Upper lobe of left lung (tissue), 6 donors: ENCODE results near the gene CR1. TPM values are rescaled to one million over a fixed set of nuclear protein-coding genes. Genes with fewer than 3 reads are reported as not detected.
"Not testable (repeated sequence)": the region's sequence is repeated elsewhere in the genome, so short reads cannot be mapped to it uniquely, and the experiment has no call there.

ENCODE experiments used
- ATAC-seq, 2 donors: fragments of 200-7000 bp; cut with Tn5 transposase; one replicate each; pipeline ENCODE4 v1.9.1; 2022; ENCODE audit warnings: mild to moderate bottlenecking in 2 of 2, moderate library complexity in 2 of 2; ENCODE audit not compliant: low FRiP score in 2 of 2
- DNase-seq, 2 donors: peaks; one replicate each; pipeline ENCODE4 v3.0.0-alpha.2; 2019 to 2020
- H3K27ac ChIP-seq, 4 donors: fragments of 200-600 bp; sonication (generic); one replicate each; pipeline ENCODE4 v1.5.1; 2016 to 2019
- H3K27me3 ChIP-seq, 4 donors: fragments of 200-600 bp; sonication (generic); one replicate each; pipeline ENCODE4 v1.5.1; 2017 to 2019
- H3K36me3 ChIP-seq, 4 donors: fragments of 200-600 bp; sonication (generic); one replicate each; pipeline ENCODE4 v1.5.1; 2016 to 2019
- H3K4me1 ChIP-seq, 4 donors: fragments of 200-600 bp; sonication (generic); one replicate each; pipeline ENCODE4 v1.5.1; 2018 to 2019
- H3K4me3 ChIP-seq, 4 donors: fragments of 200-600 bp; sonication (generic); one replicate each; pipeline ENCODE4 v1.5.1; 2017 to 2019; ENCODE audit warnings: mild to moderate bottlenecking in 2 of 4, moderate library complexity in 1 of 4
- H3K9me3 ChIP-seq, 4 donors: fragments of 200-600 bp; sonication (generic); one replicate each; pipeline ENCODE4 v1.5.1; 2018 to 2019
- EP300 ChIP-seq, 4 donors: sonication (generic); formaldehyde crosslinking; IDR thresholded peaks; one replicate each; pipeline ENCODE4 v1.5.1; 2017; ENCODE audit warnings: antibody characterized with exemption in 4 of 4, control low read depth in 2 of 4
- POLR2A ChIP-seq, 4 donors: fragments of 450-650 bp; IDR thresholded peaks; one replicate each; pipeline ENCODE4 v1.5.1; 2016 to 2017; ENCODE audit warnings: antibody characterized with exemption in 4 of 4, mild to moderate bottlenecking in 2 of 4
- POLR2AphosphoS5 ChIP-seq, 2 donors: sonication (generic); formaldehyde crosslinking; IDR thresholded peaks; one replicate each; pipeline ENCODE4 v1.5.1; 2017; ENCODE audit warnings: antibody characterized with exemption in 2 of 2
- WGBS, 2 donors: methylation state at CpG; one replicate each; pipeline ENCODE4 v1.1.5; 2017 to 2018; 5-methylcytosine and 5-hydroxymethylcytosine counted together
- total RNA-seq, 6 donors: library from RNA; depleted of rRNA in 4 of 6; stranded (reverse); fragments of >200 nt in 4 of 6; gene quantifications; one replicate each; pipeline versions ENCODE4 v1.1.0 to v1.2.1, GENCODE V29; 2016 to 2021
- TF ChIP-seq, protein P1 (sequence below), 6 experiments: fragments of 450-650 bp in 4 of 6; fragments of 200-600 bp in 2 of 6; sonication (generic) in 2 of 6; IDR thresholded peaks; one replicate each; pipeline ENCODE4 v1.5.1; 2016 to 2019; ENCODE audit warnings: antibody characterized with exemption in 6 of 6
- donor health status: DM: no; HTN: no; CAD: no; lungs with moderate emphysema.
- donor health status: DM: no; HTN: yes; CAD: no; lungs with severe emphysema.

CR1 gene
- total RNA-seq, 6 donors from 2014 or later: 5.1 to 19.3 (median 11.4) TPM

- Histone ChIP-seq H3K27ac (no peak overlapping the region), H3K27me3 (no peaks in the 10 kb centered on the region), H3K4me1 (no peaks in the 10 kb centered on the region), H3K9me3 (no peaks in the 10 kb centered on the region), H3K4me3 (no peak overlapping the region), H3K36me3 (no peaks in the 10 kb centered on the region)
- ATAC-seq (no peak), DNase-seq (no peak)
- TF ChIP-seq POLR2A (IDR thresholded peaks at IDR 0.05) (no peak), EP300 (IDR thresholded peaks at IDR 0.05) (no peak), POLR2AphosphoS5 (IDR thresholded peaks at IDR 0.05) (no peak)
- TF ChIP-seq, protein P1, sequence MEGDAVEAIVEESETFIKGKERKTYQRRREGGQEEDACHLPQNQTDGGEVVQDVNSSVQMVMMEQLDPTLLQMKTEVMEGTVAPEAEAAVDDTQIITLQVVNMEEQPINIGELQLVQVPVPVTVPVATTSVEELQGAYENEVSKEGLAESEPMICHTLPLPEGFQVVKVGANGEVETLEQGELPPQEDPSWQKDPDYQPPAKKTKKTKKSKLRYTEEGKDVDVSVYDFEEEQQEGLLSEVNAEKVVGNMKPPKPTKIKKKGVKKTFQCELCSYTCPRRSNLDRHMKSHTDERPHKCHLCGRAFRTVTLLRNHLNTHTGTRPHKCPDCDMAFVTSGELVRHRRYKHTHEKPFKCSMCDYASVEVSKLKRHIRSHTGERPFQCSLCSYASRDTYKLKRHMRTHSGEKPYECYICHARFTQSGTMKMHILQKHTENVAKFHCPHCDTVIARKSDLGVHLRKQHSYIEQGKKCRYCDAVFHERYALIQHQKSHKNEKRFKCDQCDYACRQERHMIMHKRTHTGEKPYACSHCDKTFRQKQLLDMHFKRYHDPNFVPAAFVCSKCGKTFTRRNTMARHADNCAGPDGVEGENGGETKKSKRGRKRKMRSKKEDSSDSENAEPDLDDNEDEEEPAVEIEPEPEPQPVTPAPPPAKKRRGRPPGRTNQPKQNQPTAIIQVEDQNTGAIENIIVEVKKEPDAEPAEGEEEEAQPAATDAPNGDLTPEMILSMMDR (IDR thresholded peaks at IDR 0.05): no peak
- WGBS, 2 donors: 53 to 57% methylated on average over 1 of the region's 1 CpG
Observed at GRCh38 chr1:207631137-207631536, 135.2 kb downstream of the CR1 start.

DNA sequence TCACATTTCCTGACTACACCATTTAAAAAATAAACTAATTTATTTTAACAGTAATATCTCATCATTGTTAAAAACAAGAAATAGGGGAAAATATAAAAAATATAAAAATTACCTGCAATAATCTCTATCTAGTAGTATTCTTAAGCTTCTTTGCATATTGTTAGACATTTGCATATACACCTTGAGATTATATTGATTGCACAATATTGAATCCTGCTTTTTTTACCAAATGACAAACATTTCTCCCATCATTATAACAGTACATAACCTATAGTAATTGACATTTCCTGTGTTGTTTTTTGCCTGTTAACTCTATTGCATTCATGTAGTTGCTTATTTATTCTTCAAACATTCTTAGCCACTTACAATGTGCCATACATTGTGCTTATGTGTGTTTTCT is 137.3 kb downstream of the CR1 start:
- Histone ChIP-seq H3K4me3 (no peak overlapping the region), H3K27ac (no peak overlapping the region), H3K9me3 (no peaks in the 10 kb centered on the region), H3K27me3 (no peaks in the 10 kb centered on the region), H3K36me3 (no peaks in the 10 kb centered on the region), H3K4me1 (no peaks in the 10 kb centered on the region)
- TF ChIP-seq EP300 (IDR thresholded peaks at IDR 0.05) (no peak), POLR2A (IDR thresholded peaks at IDR 0.05) (no peak), POLR2AphosphoS5 (IDR thresholded peaks at IDR 0.05) (no peak)
- TF ChIP-seq, protein P1 (IDR thresholded peaks at IDR 0.05): no peak
- ATAC-seq: no peak
- no peak for DNase-seq

- not testable (repeated sequence) for ATAC-seq, DNase-seq, H3K27ac ChIP-seq, H3K9me3 ChIP-seq, H3K36me3 ChIP-seq, H3K27me3 ChIP-seq, H3K4me3 ChIP-seq, H3K4me1 ChIP-seq
- 81 to 86% methylated on average over 12 of the region's 12 CpGs for WGBS, 2 donors
Observed at GRCh38 chr1:207633699-207634289, 137.8 kb downstream of the CR1 start.

DNA sequence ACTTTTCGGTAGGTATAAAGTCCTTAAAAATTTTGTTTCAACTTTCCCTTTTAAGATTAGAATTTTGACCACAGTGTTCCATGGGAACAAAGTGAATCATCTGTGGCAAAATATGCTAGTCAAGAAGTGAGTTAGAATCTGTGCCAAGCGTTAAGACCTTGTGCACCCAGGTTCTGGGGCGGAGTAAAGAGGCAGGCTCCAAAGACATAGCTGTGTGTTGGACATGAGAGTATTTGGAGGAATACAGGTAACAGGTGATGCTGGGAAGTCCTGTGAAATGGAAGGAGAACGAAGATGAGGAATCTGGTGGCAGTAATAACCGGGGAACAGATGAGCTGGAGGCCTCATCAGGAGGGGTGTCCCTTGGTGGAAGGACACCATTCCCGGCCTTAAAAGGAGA is 138.3 kb downstream of the CR1 start:
- not testable (repeated sequence) for H3K27ac ChIP-seq, DNase-seq, H3K4me1 ChIP-seq, ATAC-seq, H3K4me3 ChIP-seq, H3K27me3 ChIP-seq, H3K36me3 ChIP-seq, H3K9me3 ChIP-seq
- WGBS, 2 donors: 80 to 86% methylated on average over 6 of the region's 6 CpGs

GRCh38 chr1:207635569-207636186 is 139.7 kb downstream of the CR1 start:
- not testable (repeated sequence) for ATAC-seq, H3K4me1 ChIP-seq, H3K4me3 ChIP-seq, H3K36me3 ChIP-seq, DNase-seq, H3K27ac ChIP-seq, H3K9me3 ChIP-seq, H3K27me3 ChIP-seq
- 57 to 58% methylated on average over 7 of the region's 7 CpGs for WGBS, 2 donors

GRCh38 chr1:207638487-207639145 is 142.7 kb downstream of the CR1 start:
- ATAC-seq, H3K27ac ChIP-seq, H3K36me3 ChIP-seq, H3K4me1 ChIP-seq, H3K9me3 ChIP-seq, DNase-seq, H3K4me3 ChIP-seq, H3K27me3 ChIP-seq: not testable (repeated sequence)
- 83 to 84% methylated on average over 9 of the region's 9 CpGs for WGBS, 2 donors

GRCh38 chr1:207639362-207639761 is 143.4 kb downstream of the CR1 start:
- DNase-seq, H3K36me3 ChIP-seq, ATAC-seq, H3K4me1 ChIP-seq, H3K4me3 ChIP-seq, H3K27me3 ChIP-seq, H3K27ac ChIP-seq, H3K9me3 ChIP-seq: not testable (repeated sequence)
- WGBS, 2 donors: 62 to 63% methylated on average over 5 of the region's 5 CpGs
